Retinal pigment epithelial cell (primary cell): ENCODE data around the gene GALNT18.

Source experiments
- DNase-seq: peaks from one replicate; pipeline ENCODE4 v3.0.0-alpha.2; 2010; ENCODE audit warnings: low read depth
- H3K4me3 ChIP-seq: 2 replicates; pipeline ENCODE4 v1.5.1; 2011; ENCODE audit warnings: mild to moderate bottlenecking, low read length, control low read depth, moderate library complexity
- TF ChIP-seq, protein P1 (sequence below): conservative IDR thresholded peaks from 2 replicates; pipeline ENCODE4 v1.5.1; 2011; ENCODE audit warnings: low read depth, low read length, control low read depth, inconsistent platforms

GALNT18 gene

DNA sequence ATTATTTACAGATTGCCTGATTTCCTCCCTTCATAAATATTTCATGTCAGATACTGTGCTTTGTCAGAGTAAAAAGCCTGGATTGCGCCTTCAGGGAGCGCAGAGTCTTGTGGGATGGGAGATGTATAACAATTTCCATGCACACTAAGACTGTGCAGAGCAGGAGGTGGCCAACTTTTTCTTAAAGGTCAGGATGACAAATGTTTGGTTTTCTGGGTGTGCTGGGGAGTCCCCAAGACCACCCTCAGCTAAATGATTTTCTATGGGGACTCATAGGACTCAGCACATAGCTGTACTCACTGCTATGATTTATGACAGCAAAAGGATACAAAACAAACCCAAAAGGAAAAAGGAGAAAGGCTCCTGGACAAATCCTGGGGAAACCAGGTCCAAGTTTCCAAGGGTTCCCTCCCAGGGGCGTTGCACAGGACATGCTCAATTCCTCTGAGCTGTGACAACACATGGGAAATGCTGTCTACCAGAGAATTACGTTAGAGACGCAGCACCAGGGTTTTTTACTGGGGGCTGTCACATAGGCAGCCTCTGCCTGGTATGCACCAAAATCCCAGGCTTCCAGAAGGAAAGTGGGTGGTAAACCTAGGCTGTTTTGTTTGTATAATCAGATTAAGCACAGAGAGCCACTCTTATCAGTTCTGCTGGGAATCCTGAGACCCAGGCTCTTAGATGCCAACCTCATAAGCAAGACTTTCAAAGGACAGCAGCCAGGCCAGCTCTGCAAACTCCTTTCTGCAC lies 327.8 kb downstream of the GALNT18 start:
- H3K4me3 ChIP-seq, result no peak overlapping the region
- TF ChIP-seq, protein P1, sequence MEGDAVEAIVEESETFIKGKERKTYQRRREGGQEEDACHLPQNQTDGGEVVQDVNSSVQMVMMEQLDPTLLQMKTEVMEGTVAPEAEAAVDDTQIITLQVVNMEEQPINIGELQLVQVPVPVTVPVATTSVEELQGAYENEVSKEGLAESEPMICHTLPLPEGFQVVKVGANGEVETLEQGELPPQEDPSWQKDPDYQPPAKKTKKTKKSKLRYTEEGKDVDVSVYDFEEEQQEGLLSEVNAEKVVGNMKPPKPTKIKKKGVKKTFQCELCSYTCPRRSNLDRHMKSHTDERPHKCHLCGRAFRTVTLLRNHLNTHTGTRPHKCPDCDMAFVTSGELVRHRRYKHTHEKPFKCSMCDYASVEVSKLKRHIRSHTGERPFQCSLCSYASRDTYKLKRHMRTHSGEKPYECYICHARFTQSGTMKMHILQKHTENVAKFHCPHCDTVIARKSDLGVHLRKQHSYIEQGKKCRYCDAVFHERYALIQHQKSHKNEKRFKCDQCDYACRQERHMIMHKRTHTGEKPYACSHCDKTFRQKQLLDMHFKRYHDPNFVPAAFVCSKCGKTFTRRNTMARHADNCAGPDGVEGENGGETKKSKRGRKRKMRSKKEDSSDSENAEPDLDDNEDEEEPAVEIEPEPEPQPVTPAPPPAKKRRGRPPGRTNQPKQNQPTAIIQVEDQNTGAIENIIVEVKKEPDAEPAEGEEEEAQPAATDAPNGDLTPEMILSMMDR, result no peak
- no peak for DNase-seq

DNA sequence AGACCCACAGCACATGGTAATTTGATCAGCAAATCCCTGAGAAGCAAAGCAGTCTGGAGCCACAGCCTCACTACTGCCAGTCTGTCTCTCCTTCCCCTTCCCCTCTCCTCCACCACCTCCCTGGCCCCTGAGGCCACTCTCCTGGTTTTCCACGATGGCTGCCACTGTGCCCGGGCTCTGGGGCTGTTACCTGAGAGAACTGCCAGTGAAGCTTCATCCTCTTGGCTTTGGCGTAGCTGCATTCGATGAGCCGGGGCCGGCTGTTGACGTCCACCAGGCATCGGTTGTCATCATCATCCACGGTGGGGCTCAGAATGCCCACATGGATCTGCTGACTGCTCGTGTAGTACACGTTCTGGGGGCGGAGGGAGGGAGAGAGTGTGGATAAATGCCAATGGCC lies 329.0 kb downstream of the GALNT18 start:
- TF ChIP-seq, protein P1, result no peak
- H3K4me3 ChIP-seq, result no peak overlapping the region

DNA sequence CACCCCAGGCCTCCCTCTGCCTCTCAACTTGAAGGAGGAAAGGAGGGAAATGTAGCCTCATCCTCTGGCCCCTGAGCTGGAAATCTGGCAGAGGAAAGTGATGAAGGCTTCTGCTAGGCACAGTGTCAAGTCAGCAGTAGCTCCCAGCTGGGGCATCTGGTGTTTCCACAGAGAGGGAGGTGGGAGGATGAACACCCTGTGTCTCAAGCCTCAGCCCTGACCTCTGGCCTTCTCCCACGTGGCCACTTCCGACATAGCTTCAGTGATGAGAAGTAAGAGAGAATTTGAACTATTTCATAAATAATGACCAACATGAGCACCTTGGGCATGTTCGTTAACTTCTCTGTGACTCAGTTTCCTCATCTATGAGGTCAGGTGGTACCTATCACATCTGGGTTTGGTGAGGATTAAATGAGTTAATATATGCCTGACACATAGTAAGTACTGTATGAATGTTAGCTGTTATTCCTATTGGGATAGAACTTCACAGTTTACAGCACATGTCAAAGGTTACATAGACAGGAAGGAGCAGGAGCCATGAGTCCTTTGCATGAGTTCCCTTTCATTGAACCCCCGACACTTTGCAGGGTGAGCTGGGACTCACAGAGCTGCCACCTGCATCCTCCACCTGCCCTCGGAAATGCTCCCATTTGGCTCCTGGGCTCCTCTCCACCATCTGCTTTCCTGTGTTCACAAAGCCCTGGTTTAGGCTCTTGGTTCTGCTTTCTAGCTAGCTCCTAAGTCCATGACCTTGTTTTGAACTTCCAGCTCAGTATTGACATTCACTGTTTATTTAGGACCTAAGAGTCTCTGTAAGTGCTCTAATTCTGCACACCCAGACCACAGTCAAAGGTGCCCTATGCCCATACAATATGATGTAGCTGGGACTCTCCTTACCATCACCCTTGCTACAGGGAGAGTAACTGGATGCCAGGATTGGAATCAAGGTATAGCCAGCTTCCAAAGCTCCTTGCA lies 330.5 kb downstream of the GALNT18 start:
- DNase-seq, result no peak
- TF ChIP-seq, protein P1, result no peak
- no peak overlapping the region for H3K4me3 ChIP-seq

More for the DNA sequence above, 329.0 kb downstream of the GALNT18 start:
- no peak for DNase-seq

DNA sequence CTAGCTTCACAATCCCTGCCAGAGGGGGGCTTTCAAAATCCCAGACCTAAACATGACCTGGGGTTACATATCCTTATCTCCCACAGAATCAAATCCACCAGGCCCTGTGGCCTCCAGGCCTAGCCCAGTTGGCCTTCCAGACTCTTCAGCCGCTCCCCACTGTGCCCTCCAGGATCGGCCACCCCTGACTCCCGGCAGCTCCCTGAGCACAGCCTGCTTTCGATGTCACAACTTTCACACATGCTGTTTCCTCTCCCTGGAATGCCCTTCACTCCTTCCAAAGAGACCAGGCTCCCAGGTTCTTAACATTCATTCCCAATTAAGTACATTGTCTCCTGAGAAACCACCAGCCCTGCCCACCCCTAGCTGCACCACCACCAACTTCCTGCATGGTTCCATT lies 331.5 kb downstream of the GALNT18 start:
- TF ChIP-seq, protein P1, result no peak
- H3K4me3 ChIP-seq, result no peak overlapping the region
- no peak for DNase-seq

DNA sequence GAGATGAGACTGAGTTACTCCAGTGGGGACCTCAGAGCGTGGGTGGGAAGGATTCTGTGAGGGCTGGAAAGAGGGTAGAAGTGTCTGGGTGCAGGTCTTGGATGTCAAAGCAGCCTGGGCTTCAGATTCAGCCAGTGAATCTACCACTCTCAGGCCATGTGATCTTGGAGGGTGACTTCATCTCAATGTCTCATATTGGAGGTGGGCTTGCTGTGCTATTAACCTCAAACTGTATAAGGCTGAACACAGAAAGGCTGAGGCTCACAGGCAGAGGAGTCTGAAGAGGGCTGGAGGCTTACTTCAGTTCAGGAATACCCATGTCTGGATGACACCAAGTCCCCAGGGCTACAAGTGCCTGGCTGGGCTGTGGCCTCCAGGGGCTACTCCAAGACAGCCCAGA lies 332.1 kb downstream of the GALNT18 start:
- TF ChIP-seq, protein P1, result no peak
- no peak for DNase-seq
- H3K4me3 ChIP-seq, result no peak overlapping the region

DNA sequence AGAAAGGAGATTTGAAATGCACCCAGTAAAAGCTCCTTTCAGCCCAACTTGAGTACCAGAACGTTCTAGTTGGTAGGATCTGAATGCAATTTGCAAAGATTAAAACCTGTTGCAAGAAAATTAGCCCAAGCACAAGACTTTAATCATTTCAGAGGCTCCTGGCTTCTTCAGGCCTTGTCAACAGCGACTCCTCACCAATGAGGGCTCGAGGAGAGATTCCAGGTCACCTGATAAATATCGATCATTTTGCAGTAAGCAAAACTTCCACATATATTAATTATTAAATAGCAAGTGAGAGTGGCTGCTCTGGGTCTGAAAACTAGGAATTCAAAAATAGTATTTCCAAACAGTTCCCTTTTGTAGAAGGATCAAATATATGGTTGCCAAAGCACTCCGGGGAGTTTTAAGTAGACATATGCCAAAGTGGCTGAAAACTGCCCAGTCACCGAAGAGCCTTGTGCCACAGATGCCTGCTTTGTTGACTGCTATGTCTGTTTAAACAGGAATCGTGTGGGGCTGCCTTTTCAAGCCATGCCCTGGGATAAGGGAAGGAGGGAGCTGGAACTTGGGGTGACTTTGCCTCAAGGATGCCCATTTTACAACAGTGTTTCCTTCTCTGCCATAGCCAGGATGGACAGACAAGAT lies 332.7 kb downstream of the GALNT18 start:
- DNase-seq, result no peak
- H3K4me3 ChIP-seq, result no peak overlapping the region
- TF ChIP-seq, protein P1, result no peak
